Ureter (tissue), 1 donor: ENCODE results near the gene NINJ1. TPM values are rescaled to one million over a fixed set of nuclear protein-coding genes. Genes with fewer than 3 reads are reported as not detected.
"Not testable (repeated sequence)": the region's sequence is repeated elsewhere in the genome, so short reads cannot be mapped to it uniquely, and the experiment has no call there.

ENCODE experiments used
- DNase-seq: peaks from one replicate; pipeline ENCODE4 v3.0.0-alpha.2; 2020; ENCODE audit warnings: low spot score
- total RNA-seq: library from RNA; stranded (reverse); gene quantifications from one replicate; pipeline ENCODE4 v1.2.4, GENCODE V29; 2023
- donor health status: DM: yes; HTN: yes; CAD: no.

NINJ1 gene
- total RNA-seq, 1 donor from 2014 or later: 32.1 TPM

DNA sequence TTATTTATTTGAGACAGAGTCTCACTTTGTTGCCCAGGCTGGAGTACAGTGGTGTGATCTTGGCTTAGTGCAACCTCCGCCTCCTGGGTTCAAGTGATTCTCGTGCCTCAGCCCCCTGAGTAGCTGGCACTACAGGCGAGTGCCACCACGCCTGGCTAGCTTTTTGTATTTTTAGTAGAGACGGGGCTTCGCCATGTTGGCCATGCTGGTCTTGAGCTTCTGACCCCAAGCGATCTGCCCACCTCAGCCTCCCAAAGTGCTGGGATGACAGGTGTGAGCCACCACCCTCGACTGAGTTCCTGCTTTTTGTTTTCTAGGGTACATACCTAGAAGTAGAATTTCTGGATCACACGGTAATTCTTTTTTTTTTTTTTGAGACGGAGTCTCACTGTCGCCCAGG is 33.0 kb downstream of the NINJ1 start:
- not testable (repeated sequence) for DNase-seq

DNA sequence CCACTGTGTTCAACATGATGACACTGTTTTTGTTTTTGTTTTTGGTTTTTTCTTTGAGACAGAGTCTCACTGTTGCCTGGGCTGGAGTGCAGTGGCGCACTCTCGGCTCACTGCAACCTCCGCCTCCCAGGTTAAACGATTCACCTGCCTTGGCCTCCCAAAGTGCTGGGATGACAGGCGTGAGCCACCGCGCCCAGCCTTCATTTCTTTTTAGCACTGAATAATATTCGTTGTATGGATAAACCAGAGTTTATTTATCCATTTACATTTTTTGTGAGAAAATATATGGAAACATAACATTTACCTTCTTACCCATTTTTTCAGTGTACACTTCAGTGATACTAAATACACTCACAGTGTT is 33.8 kb downstream of the NINJ1 start:
- no peak for DNase-seq

DNA sequence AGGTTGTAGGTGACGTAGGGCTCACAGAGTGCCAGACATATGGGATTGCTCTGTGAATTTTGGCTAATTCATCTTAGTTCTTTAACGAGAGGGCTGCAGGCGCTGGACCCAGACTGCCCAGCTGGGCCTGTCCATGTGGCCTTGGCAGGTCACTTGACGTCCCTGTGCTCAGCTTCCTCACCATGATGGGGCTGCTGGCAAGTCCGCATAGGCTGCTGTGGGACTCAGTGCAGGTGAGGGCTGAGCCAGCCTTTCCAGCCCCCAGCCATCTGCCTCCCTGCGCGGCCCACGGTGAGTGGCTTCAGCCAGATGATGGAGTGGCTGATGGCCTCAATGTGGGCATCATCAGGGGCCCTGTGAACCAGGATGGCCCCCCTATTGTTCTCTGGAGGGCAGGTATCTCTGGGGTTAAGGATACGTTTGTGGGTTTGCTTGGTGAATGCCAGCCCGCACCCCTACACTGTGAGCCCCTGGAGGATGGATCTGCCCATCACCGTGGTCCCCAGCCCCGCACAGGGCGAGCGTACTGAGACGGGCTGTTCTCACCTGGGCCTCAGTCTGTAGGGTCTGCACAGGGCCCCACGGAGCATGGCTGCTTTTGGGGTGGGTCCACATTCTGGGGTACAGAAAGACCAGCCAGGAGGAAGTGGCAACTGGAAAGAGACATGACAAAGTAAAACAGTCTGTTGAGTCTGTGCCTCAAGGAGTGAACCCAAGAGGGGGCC is 34.3 kb downstream of the NINJ1 start:
- DNase-seq: no peak

DNA sequence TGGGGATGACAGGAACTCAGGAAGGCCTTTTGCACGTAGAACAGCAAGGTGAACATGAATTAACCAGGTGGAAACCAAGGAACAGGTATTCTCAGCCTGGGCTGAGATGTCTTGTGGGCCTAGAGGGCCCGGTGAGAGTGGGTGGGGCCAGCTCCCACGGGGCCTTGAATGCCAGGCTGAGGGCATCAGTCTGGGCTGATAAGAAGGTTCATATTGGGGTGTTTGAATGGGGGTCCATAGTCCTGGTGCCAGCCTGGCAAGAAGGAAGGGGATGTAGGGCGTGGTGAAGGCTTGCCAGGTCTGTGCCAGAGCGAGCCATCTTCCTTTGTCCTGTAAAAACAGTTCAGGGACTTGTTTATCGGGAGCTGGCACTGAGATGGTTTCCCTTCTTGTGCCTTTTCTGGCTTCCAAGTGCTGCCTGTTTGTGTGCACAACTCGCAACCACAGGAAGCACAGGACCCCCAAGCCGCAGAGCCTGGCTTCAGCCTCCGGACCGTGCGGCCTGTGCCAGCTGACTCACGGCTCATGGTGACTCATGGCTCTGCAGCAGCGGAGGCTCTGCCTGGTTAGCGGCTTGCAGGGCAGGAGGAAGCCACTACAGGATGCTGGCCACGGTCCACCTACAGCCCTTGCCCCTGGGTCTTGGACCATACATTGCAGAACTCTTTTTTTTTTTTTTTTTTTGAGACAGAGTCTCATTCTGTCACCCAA is 35.7 kb downstream of the NINJ1 start:
- peak; percentile 91 for DNase-seq

DNA sequence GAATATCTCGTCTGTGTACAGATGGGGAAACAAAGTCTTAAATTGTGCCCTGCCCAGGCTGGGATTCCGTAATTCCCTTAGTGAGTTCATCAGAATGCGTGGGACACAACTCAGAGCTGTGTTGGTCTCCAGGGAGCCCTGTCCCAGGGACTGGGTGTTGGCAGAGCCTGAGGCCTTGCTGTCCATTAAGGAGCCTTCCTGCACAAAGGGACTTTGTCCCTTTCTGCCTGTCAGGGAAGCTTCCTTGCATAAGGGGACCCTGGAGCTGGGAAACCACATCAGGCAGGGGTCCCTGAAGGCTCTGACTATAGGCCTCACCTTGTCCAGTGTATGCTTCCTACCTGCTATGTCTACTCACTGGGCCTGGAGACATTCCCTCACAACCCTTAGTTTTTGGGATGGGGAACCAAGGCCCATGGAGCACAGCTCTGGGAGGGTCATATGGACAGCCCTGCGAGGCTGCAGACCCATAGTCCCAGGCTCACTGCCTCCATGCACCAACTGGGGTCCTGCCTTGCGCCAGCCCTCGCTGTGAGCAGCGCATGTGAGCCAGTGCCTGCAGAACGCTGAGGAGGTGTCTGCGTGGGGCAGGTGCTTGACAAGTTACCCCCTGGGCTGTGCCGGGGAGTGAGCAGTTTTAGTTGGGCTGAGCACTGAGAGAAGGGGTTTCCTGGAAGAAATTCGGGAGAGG is 36.4 kb downstream of the NINJ1 start:
- no peak for DNase-seq

DNA sequence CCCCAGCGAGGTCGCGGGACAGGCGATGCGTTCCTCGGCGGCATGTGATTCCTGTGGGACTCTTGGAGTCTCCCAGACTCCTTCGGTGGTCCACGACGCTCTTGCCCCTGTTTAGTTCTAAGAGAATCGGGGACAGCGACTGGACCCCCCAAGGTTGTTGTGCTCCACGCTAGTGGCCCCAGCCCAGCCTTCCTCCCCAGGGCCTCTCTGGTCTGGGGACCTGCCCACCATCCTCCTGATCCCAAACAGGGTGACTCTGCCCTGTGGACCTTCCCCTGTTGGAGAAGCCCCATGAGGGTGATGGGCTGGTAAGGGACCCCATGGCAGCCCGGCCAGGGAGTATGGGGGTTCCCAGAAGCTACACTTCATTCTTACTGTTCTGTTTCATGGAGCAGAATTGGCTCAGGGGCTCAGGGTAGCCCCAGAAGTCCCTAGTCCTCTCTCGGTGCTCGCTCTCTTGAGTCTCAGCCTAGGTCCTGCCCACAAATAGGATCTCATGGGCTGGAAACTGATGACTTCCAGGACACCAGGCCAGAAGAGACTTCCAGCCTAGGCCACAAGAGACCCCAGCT is 37.2 kb downstream of the NINJ1 start:
- no peak for DNase-seq

DNA sequence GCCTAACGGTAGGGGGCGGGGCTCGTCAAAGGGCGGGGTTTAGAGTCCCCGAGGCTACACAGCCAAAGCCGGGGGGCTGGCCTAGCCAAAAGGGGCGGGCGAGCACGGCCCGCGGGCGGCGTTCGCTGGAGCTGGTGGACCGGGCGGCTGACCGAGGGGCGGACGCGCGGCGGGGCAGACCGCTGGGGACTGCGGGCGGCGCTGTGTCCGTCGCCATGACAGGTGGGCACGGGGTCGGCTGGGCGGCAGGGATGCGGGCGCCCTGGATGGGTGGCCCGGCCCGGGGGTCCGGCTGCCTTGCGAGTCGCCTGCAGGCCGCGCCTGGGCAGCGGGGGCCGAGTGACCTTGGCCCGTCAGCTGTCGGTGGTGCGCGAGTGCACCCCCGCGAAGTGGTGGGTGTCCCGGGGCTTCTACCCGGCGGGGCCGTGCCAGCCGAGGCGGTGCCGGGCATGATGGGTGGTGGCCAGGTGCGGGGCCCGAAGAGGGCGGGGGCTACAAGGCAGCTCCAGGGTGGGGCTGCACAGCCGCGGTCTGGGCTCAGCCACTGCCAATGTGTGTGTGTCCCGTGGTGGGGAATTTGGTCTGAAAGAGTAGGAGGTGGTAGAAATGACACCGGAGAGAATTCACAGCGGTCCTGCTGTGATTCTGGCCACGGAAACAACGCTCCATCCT is 37.8 kb downstream of the NINJ1 start, which contains the start of gene CARD19:
TSS of gene CARD19 (plus strand) at position 87 of the 672 bp plus-strand sequence. CDS start at position 216, 129 bp downstream.
- peak; percentile 75 for DNase-seq

DNA sequence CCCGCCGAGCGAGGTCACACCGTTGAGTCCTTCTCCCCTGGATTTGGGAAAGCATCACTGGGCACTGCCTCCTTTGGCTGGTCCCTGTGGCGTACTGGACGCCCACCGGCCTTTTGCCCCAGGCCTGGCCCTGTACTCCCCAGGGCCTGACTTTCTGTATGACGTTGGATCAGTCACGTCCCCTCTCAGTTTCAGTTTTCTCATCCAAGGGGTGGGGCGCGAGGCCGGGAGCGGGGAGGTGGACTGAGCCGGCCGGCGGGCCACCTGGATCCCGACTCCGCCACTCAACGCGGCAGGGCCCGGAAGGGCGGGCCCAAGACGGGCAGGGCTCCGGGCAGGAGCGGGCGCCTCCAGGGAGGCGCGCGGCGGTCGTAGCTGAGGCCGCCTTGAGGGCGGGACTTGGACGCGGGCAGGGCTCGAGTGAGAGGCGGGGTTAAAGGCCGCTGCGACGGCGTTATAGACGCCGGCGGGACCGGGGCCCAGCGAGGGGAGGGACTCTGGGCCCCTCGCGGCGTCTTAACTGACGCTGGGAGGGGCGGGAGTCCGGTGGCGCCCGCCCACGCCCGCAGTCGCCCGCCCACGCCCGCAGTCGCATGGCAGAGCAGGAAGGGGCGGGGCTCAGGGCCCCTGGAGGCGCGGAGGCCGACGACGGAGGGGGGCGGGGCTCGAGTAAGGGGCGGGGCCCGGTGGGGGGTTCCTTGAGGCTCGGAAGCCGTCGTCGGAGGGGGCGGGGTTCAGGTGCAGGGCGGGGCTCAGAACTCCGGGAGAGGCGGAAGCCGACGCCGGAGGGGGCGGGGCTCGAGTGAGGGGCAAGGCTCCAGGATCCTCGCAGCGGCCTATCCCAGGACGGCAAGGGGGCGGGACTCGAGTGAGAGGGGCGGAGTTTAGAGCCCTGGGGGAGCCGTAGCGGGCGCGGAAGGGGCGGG is 38.6 kb downstream of the NINJ1 start:
- peak; percentile 100 for DNase-seq

DNA sequence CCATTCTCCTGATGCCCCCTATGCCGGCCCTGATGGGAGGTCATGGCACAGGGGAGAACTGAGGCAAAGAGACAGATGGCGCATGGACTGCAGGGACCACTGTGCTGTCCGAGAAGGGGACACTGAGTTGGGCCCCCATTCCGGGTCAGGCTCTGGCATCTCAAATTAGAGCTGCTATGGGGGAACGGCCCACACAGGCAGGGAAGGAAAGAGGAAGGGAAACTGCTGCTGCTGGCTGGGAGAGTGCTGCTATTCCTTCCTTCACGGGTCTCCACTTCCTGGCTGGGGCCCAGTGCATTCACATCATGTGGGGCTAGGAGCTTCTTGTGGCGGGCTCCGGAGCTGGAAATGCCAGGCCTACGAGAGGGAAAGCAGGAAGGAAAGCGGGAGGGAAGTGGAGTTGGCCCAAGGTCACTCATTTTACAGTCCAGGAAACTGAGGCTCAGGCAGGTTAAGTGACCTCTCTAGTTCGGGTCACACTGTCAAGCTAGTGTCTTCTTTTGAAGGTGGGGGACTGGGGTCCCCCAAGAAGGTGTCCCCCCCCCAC is 39.3 kb downstream of the NINJ1 start:
- peak; percentile 70 for DNase-seq

DNA sequence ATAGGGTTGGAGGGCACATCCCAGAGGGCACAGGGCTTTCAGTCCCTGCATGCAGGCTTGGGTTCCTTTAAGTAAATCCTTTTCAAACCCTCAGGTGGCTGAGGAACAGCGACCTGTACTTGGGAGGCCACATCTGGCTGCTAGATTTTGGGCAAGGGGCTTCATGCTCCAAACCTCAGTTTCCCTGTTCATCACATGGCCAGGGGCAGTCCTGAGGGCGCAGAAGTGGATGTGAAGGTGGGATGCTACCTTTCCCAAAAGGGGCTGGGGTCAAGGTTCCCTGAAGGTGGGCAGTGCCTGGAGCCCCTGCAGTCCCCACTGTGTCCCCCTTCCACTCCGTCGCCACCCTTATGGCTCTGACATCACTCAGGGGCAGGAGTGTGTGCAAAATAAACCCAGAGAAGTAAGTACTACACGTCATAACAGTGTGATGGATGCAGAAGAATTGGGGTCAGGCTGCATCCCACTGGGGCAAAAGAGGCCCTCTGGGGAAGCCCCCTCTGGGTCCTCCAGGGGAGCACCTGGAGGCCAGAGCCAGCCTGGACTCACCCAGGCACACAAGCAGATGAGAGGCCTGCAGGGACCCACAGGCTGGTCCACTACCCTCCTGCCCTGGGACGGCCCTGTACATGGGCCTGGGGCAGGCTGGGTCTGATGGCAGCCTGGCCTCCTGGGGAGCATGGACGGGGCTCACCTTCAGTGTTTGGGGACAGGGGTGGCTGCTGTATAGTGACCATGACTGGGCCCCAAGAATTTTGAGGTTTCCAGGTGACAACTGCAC is 40.0 kb downstream of the NINJ1 start:
- DNase-seq: no peak

DNA sequence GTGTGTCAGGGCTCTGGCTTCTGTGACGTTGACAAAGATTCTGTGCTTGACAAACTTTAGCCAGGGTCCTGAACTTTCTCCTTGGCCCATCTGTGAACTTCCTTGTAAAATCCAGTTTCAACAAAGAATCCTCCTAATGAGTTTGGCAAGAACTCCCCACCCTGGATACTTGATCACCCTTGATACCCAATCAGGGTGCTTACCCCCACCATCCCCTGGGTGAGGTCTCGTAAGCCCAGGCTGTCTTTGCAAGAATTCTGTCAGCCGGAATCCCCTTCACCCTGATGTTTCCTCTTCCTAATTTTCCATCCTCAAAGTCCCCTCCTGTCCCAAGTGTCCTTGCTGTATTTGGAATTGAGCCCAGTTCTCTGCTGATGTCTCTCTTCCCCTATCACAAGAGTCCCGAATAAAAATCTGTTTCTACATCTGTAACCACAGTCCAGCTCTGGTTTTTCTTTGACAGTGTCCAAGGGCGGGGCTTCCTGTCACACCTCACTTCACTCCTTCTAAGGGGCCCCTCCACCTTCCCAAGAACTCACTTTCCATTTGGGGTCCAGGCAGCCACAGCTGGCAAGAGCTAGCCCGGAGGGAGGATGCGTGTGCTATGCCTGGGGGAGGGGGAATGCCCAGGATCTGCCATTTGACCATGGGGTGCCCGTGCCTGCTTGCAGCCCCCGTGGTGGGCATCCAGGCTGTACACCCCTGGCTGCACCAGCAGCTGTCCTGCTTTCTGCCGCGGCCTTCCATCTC is 40.7 kb downstream of the NINJ1 start:
- no peak for DNase-seq

DNA sequence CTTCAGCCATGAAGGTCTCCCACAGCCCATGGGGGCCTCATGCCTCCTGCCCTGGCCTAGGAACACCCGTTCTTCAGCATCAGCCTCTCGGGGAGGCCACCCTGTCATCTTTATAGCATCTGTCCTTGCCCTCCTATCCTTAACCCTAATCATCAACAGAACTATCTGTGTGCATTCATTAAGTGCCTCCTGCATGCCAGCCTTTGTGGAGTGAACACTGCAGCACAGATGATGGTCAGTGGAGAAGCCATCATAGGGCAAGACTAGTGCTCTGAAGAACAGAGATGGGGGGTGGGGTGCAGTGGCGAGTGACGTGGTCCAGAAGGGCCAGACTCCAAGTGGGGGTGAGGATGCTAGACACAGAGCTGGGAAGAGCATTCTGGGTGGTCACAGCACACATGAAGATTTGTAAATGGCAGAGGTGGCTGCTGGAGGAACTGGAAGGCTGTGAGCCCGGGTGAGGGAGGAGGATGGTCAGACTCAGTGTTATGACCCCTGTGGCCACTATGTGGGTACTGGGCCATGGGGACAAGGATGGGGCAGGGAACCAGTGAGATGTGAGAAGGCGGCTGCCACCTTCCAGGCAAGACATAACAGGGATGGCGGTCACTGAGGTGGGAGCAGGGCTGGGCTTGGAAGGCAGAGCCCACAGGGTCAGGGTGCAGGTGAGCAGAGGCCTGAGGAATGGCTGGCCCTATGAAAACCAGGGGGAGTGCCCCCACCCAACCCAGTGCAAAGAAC is 41.6 kb downstream of the NINJ1 start:
- DNase-seq: peak; percentile 44

DNA sequence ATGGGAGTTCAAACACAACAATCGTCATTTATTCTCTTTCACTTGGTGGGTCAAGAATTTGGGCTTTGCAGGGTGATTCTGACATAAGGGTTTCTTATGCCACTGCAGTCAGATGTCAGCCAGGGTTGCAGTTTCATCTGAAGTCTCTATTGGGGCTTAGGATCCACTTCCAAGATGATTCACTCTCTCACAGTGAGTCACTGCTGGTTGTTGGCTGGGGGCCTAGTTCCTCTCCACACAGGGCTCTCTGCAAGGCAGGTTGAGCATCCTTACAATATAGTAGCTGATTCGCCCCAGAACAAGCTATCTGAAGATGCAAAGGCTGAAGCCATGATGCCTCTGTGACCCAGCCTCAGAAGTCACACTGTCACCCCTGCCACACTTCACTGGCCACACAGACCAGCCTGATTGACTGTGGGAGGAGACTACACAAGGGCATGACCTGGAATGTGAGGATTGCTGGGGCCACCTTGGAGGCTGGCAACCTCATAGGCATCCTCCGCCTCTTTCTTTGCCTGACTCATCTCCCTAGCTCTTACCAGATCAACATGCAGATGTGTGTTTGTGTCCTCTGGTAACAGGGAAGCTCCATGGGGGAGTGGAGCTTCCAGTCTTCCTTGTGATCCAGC is 42.5 kb downstream of the NINJ1 start:
- peak; percentile 53 for DNase-seq

DNA sequence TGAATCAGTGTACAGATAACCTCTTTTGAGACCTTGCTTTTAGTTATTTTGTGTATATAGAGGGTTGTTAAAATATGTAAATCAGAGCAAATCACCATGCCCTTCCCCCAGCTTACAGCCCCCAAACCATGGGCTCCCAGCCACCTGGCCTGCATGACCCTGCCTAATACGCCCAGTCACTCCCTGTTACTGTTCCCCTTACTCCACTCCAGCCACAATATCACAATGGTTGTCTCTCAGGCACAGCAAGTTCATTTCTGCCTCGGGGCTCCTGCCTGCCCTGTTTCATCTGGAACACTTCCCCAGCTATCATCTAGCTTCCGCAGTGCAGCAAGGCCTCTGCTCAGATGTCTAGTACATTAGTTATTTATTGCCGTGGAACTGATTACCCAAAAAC is 43.0 kb downstream of the NINJ1 start:
- DNase-seq: peak; percentile 35

DNA sequence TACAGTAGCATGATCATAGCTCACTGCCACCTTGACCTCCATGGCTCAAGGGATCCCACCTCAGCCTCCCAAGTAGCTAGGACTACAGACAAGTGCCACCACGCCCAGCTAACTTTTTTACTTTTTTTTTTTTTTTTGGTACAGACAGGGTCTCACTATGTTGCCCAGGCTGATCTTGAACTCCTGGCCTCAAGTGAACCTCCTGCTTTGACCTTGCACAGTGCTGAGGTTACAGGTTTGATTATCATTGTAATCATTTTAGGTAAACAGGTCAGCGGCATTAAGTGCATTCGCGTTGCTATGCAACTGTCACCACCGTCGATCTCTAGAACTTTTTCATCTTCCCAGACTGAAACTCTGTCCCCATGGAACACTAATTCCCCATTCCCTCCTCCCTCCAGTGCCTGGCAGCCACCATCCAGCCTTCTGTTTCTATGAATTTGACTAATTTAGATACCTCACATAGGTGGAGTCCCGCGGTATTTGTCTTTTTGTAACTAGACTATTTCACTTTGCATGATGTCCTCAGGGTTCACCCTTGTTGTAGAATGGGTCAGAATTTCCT is 43.9 kb downstream of the NINJ1 start:
- DNase-seq: no peak

DNA sequence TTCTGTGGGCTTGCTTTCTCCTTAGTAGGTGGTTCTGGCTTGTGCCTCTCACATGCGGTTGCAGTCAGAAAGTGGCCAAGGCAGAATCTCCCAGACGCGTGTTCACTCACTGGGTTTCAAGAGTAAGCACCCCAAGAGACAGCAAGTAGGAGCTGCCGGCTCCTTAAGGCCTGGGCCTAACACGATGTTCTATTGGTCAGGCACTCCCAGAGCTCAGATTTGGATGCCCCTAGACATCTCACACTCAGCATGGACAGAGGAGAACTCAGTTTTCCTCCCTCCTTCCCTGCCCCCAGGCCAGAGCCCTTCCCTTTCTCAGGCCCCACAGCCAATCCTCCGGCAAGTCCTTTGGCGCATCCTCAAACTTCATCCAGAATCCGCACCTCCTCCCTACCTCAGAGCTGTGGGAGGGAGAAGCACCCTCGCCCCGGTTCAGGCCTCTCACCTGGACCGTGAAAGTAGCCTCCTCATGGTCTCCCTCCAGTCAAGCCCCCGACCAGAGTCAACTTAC is 44.5 kb downstream of the NINJ1 start:
- peak; percentile 35 for DNase-seq

DNA sequence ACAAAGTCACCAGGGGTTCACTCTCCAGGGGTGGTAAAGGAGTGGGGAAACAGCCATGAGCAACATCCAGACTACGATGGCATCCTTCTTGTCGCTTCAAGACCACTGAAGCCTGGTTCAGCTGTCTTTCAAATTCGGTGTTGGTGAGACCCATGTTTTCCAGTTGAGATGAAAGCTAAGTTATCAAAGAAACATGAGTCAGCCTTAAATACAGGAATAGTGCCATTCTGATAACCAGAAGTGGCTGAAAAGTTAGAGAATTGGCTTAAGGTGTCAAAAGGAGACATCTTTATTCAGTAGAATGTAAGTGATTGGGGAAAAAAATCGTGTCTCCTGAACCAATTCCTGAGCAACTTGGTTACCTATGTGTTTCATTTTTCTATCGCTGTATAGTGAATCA is 45.0 kb downstream of the NINJ1 start:
- no peak for DNase-seq
